WTC11 (cell line): ENCODE data around the gene EEF1A1. TPM values are rescaled to one million over a fixed set of nuclear protein-coding genes. Genes with fewer than 3 reads are reported as not detected.
"Not testable (repeated sequence)": the region's sequence is repeated elsewhere in the genome, so short reads cannot be mapped to it uniquely, and the experiment has no call there.

Experiments
- ATAC-seq: fragments of 200-7000 bp; cut with Tn5 transposase; 2 replicates; pipeline ENCODE4 v1.10.0; 2021; ENCODE audit warnings: mild to moderate bottlenecking, moderate library complexity
- CTCF ChIA-PET: fragments of 300-600 bp; sonication (Branson Sonifier 250); formaldehyde crosslinking; loops from one replicate; lab custom pipeline; 2021; ENCODE audit warnings: antibody characterized with exemption; lab: Charles Lee
- POLR2A ChIA-PET: fragments of 350-600 bp; sonication (Branson Sonifier 250); formaldehyde crosslinking; loops from one replicate; lab custom pipeline; 2021; ENCODE audit warnings: antibody characterized with exemption; lab: Charles Lee
- DNase-seq: peaks from one replicate; pipeline ENCODE4 v3.0.0; 2021; ENCODE audit warnings: low spot score
- H3K27ac Mint-ChIP-seq: 2 replicates; pipeline ENCODE4 v1.8.0; 2021; ENCODE audit warnings: mixed read lengths
- H3K27me3 Mint-ChIP-seq: 2 replicates; pipeline ENCODE4 v1.8.0; 2021; ENCODE audit warnings: low read depth, mild to moderate bottlenecking, moderate library complexity, mixed read lengths
- H3K36me3 Mint-ChIP-seq: 2 replicates; pipeline ENCODE4 v1.8.0; 2021; ENCODE audit warnings: mixed read lengths
- H3K4me1 Mint-ChIP-seq: 2 replicates; pipeline ENCODE4 v1.8.0; 2022; ENCODE audit warnings: mixed read lengths
- H3K4me3 Mint-ChIP-seq: 2 replicates; pipeline ENCODE4 v1.8.0; 2021; ENCODE audit warnings: mild to moderate bottlenecking, moderate library complexity, mixed read lengths
- H3K9me3 Mint-ChIP-seq: 2 replicates; pipeline ENCODE4 v1.8.0; 2021; ENCODE audit warnings: mixed read lengths
- ATF1 ChIP-seq: sonication (generic); formaldehyde crosslinking; IDR thresholded peaks from 2 replicates; pipeline ENCODE4 v1.8.1; 2023; ENCODE audit warnings: mild to moderate bottlenecking, moderate library complexity, missing genetic modification reagents
- CTCF ChIP-seq: fragments of 200-600 bp; IDR thresholded peaks from 2 replicates; pipeline ENCODE4 v1.8.0; 2022; ENCODE audit warnings: antibody characterized with exemption
- ETV6 ChIP-seq: sonication (generic); formaldehyde crosslinking; IDR thresholded peaks from 2 replicates; pipeline ENCODE4 v1.8.1; 2022; ENCODE audit warnings: mild to moderate bottlenecking, missing genetic modification reagents
- GTF2I ChIP-seq: fragments of 250-450 bp; sonication (Bioruptor Pico); conservative IDR thresholded peaks from 2 replicates; pipeline ENCODE4 v1.4.0; 2021; ENCODE audit warnings: mild to moderate bottlenecking
- HMGA2 ChIP-seq: fragments of 250-450 bp; sonication (Bioruptor Pico); IDR thresholded peaks from 2 replicates; pipeline ENCODE4 v1.4.0; 2021; ENCODE audit warnings: mild to moderate bottlenecking, moderate library complexity
- IRF2 ChIP-seq: sonication (generic); formaldehyde crosslinking; IDR thresholded peaks from 2 replicates; pipeline ENCODE4 v1.8.0; 2022; ENCODE audit warnings: low read depth, missing genetic modification reagents, borderline replicate concordance
- MLX ChIP-seq: sonication (generic); formaldehyde crosslinking; IDR thresholded peaks from 2 replicates; pipeline ENCODE4 v1.8.1; 2023; ENCODE audit warnings: mild to moderate bottlenecking, missing genetic modification reagents, moderate library complexity
- NFATC4 ChIP-seq: fragments of 250-450 bp; sonication (Bioruptor Pico); IDR thresholded peaks from 2 replicates; pipeline ENCODE4 v1.9.0; 2021; ENCODE audit warnings: mild to moderate bottlenecking
- SMAD3 ChIP-seq: sonication (generic); formaldehyde crosslinking; IDR thresholded peaks from 2 replicates; pipeline ENCODE4 v1.8.0; 2022; ENCODE audit warnings: missing genetic modification reagents, mild to moderate bottlenecking, borderline replicate concordance
- ZNF396 ChIP-seq: fragments of 250-450 bp; sonication (Bioruptor Pico); IDR thresholded peaks from 2 replicates; pipeline ENCODE4 v1.8.0; 2021; ENCODE audit warnings: mild to moderate bottlenecking, moderate library complexity, borderline replicate concordance
- total RNA-seq: library from RNA; stranded (reverse); gene quantifications from 3 replicates; pipeline ENCODE4 v1.2.3, GENCODE V29; 2021
- TF ChIP-seq, protein P1 (sequence below): sonication (generic); formaldehyde crosslinking; IDR thresholded peaks from 2 replicates; pipeline ENCODE4 v1.8.0; 2022; ENCODE audit warnings: missing genetic modification reagents
- TF ChIP-seq, protein P2 (sequence below): sonication (generic); formaldehyde crosslinking; IDR thresholded peaks from 2 replicates; pipeline ENCODE4 v1.8.1; 2022; ENCODE audit warnings: mild to moderate bottlenecking, missing genetic modification reagents, moderate library complexity, borderline replicate concordance
- TF ChIP-seq, protein P3 (sequence below): sonication (generic); formaldehyde crosslinking; IDR thresholded peaks from 2 replicates; pipeline ENCODE4 v1.8.1; 2023; ENCODE audit warnings: mild to moderate bottlenecking, missing genetic modification reagents

The EEF1A1 gene
- total RNA-seq, 1 experiment from 2014 or later = 11,564 TPM

DNA sequence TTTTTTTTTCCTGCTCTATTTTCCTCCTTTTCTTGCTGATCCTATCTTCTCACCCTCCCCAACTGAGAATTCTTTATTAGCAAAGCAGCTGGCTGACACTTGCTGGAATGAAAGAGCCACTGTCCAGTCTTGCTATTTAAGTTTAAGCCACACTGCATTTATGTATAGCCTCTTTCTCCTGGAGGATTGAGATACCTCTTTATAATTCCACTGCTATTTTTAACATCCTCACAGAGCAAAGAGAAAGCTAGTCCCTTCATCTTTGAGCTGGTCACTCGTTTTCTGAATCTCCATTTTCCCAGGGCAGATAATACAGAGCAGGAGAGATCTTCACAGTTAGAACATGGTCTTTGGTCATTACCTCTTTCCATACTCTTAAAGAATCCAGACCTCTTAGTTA, 36.0 kb upstream of the EEF1A1 start:
- peaks cover 26% of the 10 kb centered on the region for H3K4me1 Mint-ChIP-seq
- no peak for ATAC-seq
- no peaks in the 10 kb centered on the region for H3K9me3 Mint-ChIP-seq
- ChIA-PET CTCF (interaction anchor here (0.6 to 3.2 kb wide), 4 partner anchors 8 to 1198 kb away, joined by 3 to 41 read pairs (median 5); no protein-coding TSS in a partner anchor), POLR2A (no interaction called here)
- TF ChIP-seq MLX (no peak), ZNF396 (CRISPR knock-in tag) (no peak), IRF2 (CRISPR knock-in tag) (no peak), SMAD3 (CRISPR knock-in tag) (no peak), ATF1 (CRISPR knock-in tag) (no peak), GTF2I (CRISPR knock-in tag) (no peak), NFATC4 (CRISPR knock-in tag) (no peak), CTCF (no peak), ETV6 (no peak)
- TF ChIP-seq, protein P1, sequence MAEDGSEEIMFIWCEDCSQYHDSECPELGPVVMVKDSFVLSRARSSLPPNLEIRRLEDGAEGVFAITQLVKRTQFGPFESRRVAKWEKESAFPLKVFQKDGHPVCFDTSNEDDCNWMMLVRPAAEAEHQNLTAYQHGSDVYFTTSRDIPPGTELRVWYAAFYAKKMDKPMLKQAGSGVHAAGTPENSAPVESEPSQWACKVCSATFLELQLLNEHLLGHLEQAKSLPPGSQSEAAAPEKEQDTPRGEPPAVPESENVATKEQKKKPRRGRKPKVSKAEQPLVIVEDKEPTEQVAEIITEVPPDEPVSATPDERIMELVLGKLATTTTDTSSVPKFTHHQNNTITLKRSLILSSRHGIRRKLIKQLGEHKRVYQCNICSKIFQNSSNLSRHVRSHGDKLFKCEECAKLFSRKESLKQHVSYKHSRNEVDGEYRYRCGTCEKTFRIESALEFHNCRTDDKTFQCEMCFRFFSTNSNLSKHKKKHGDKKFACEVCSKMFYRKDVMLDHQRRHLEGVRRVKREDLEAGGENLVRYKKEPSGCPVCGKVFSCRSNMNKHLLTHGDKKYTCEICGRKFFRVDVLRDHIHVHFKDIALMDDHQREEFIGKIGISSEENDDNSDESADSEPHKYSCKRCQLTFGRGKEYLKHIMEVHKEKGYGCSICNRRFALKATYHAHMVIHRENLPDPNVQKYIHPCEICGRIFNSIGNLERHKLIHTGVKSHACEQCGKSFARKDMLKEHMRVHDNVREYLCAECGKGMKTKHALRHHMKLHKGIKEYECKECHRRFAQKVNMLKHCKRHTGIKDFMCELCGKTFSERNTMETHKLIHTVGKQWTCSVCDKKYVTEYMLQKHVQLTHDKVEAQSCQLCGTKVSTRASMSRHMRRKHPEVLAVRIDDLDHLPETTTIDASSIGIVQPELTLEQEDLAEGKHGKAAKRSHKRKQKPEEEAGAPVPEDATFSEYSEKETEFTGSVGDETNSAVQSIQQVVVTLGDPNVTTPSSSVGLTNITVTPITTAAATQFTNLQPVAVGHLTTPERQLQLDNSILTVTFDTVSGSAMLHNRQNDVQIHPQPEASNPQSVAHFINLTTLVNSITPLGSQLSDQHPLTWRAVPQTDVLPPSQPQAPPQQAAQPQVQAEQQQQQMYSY = no peak
- TF ChIP-seq, protein P2, sequence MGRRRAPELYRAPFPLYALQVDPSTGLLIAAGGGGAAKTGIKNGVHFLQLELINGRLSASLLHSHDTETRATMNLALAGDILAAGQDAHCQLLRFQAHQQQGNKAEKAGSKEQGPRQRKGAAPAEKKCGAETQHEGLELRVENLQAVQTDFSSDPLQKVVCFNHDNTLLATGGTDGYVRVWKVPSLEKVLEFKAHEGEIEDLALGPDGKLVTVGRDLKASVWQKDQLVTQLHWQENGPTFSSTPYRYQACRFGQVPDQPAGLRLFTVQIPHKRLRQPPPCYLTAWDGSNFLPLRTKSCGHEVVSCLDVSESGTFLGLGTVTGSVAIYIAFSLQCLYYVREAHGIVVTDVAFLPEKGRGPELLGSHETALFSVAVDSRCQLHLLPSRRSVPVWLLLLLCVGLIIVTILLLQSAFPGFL (CRISPR knock-in tag) = no peak
- TF ChIP-seq, protein P3, sequence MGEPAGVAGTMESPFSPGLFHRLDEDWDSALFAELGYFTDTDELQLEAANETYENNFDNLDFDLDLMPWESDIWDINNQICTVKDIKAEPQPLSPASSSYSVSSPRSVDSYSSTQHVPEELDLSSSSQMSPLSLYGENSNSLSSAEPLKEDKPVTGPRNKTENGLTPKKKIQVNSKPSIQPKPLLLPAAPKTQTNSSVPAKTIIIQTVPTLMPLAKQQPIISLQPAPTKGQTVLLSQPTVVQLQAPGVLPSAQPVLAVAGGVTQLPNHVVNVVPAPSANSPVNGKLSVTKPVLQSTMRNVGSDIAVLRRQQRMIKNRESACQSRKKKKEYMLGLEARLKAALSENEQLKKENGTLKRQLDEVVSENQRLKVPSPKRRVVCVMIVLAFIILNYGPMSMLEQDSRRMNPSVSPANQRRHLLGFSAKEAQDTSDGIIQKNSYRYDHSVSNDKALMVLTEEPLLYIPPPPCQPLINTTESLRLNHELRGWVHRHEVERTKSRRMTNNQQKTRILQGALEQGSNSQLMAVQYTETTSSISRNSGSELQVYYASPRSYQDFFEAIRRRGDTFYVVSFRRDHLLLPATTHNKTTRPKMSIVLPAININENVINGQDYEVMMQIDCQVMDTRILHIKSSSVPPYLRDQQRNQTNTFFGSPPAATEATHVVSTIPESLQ (CRISPR knock-in tag) = no peak
- TF ChIP-seq, all 79 proteins: peak for 0
- Mint-ChIP-seq H3K36me3 (no peaks in the 10 kb centered on the region), H3K4me3 (no peak overlapping the region), H3K27ac (no peak overlapping the region), H3K27me3 (no peaks in the 10 kb centered on the region)
- DNase-seq = no peak

- CTCF ChIA-PET = interaction anchor here (0.5 kb wide), 1 partner anchor 24 kb away, joined by 3 read pairs; no protein-coding TSS in a partner anchor
- H3K27me3 Mint-ChIP-seq, DNase-seq, ATAC-seq, H3K36me3 Mint-ChIP-seq, POLR2A ChIA-PET, H3K4me3 Mint-ChIP-seq, H3K9me3 Mint-ChIP-seq, H3K27ac Mint-ChIP-seq: not testable (repeated sequence)
- peak; percentile 94 for TF ChIP-seq HMGA2 (CRISPR knock-in tag)
- peaks cover 20% of the 10 kb centered on the region for H3K4me1 Mint-ChIP-seq
Observed at GRCh38 chr6:73555380-73555949, 34.6 kb upstream of the EEF1A1 start.

- CTCF ChIA-PET = interaction anchor here (0.6 kb wide), 1 partner anchor 76 kb away, joined by 4 read pairs; no protein-coding TSS in a partner anchor
- DNase-seq, ATAC-seq, H3K27me3 Mint-ChIP-seq, H3K36me3 Mint-ChIP-seq, POLR2A ChIA-PET, H3K4me1 Mint-ChIP-seq, H3K4me3 Mint-ChIP-seq, H3K9me3 Mint-ChIP-seq, H3K27ac Mint-ChIP-seq: not testable (repeated sequence)
Observed at GRCh38 chr6:73551115-73551514, 30.3 kb upstream of the EEF1A1 start.
